HG02884 (cell line): Measurements from ENCODE around the gene SH3D21.

Experiments used
- ATAC-seq: cut with Tn5 transposase; IDR thresholded peaks from one replicate; pipeline ENCODE4 v1.9.1; 2021; ENCODE audit warnings: mild to moderate bottlenecking, moderate library complexity; ENCODE audit not compliant: unreplicated experiment

The SH3D21 gene

GRCh38 chr1:36355811-36356210 lies 49.6 kb downstream of the SH3D21 start:
- ATAC-seq, result no peak

- ATAC-seq, result no peak
Measured at GRCh38 chr1:36358514-36359084, 52.4 kb downstream of the SH3D21 start.

GRCh38 chr1:36359383-36359782 lies 53.2 kb downstream of the SH3D21 start:
- ATAC-seq, result no peak

- no peak for ATAC-seq
Measured at GRCh38 chr1:36359911-36360550, 53.9 kb downstream of the SH3D21 start.

- no peak for ATAC-seq
Measured at GRCh38 chr1:36365381-36365780, 59.2 kb downstream of the SH3D21 start.

- no peak for ATAC-seq
Measured at GRCh38 chr1:36366091-36366661, 60.0 kb downstream of the SH3D21 start.

GRCh38 chr1:36367066-36367465 lies 60.9 kb downstream of the SH3D21 start:
- ATAC-seq, result no peak

GRCh38 chr1:36367798-36368197 lies 61.6 kb downstream of the SH3D21 start:
- no peak for ATAC-seq

GRCh38 chr1:36369061-36369861 lies 63.1 kb downstream of the SH3D21 start:
- no peak for ATAC-seq
